Loucy (cell line): ENCODE data around the gene PLXNB2.

Source experiments
- CTCF ChIP-seq: fragments of 200-600 bp; sonication (generic); conservative IDR thresholded peaks from 2 replicates; pipeline ENCODE4 v1.5.1; 2014; ENCODE audit warnings: mild to moderate bottlenecking, antibody characterized with exemption, low read length
- EZH2phosphoT487 ChIP-seq: fragments of 200-600 bp; IDR thresholded peaks from 2 replicates; pipeline ENCODE4 v1.6.1; 2018; ENCODE audit warnings: antibody characterized with exemption, mild to moderate bottlenecking, moderate library complexity, borderline replicate concordance

- TF ChIP-seq CTCF (no peak), EZH2phosphoT487 (no peak)
These were observed 6.2 kb upstream of the PLXNB2 start for GRCh38 chr22:50313600-50313999.
